Neuron (in vitro differentiated cells): ENCODE measurements around the gene ARTN.

Experiments used
- H2AFZ ChIP-seq: one replicate; pipeline ENCODE4 v1.6.1; 2013; ENCODE audit warnings: low read depth, mild to moderate bottlenecking, inconsistent platforms, low read length, moderate library complexity
- H3K27me3 ChIP-seq: one replicate; pipeline ENCODE4 v1.6.1; 2013; ENCODE audit warnings: low read length; ENCODE audit not compliant: insufficient read depth
- H3K36me3 ChIP-seq: one replicate; pipeline ENCODE4 v1.6.1; 2013; ENCODE audit warnings: low read length; ENCODE audit not compliant: insufficient read depth
- H3K4me1 ChIP-seq: one replicate; pipeline ENCODE4 v1.6.1; 2013; ENCODE audit warnings: low read length; ENCODE audit not compliant: insufficient read depth
- H3K4me3 ChIP-seq: 2 replicates; pipeline ENCODE4 v1.5.1; 2013; ENCODE audit warnings: mild to moderate bottlenecking, low read length, moderate library complexity
- H3K9me3 ChIP-seq: one replicate; pipeline ENCODE4 v1.6.1; 2013; ENCODE audit warnings: low read length

The ARTN gene

GRCh38 chr1:43946236-43947060, 12.8 kb downstream of the ARTN start, which contains the start of gene IPO13:
Gene IPO13 (plus strand): TSS chr1:43946950. CDS start chr1:43947601, 651 bp downstream.
- Histone ChIP-seq H2AFZ (peak within 1 kb of the TSS; percentile 36), H3K36me3 (peaks cover 10% of the 10 kb centered on the region), H3K27me3 (no peaks in the 10 kb centered on the region), H3K9me3 (no peaks in the 10 kb centered on the region), H3K4me3 (peak within 1 kb of the TSS; percentile 71), H3K4me1 (peaks cover 19% of the 10 kb centered on the region)

- peaks cover 10% of the 10 kb centered on the region for H3K36me3 ChIP-seq
- H3K4me1 ChIP-seq: peaks cover 19% of the 10 kb centered on the region
- H3K4me3 ChIP-seq: peak overlapping the region; percentile 71
- H2AFZ ChIP-seq: peak overlapping the region; percentile 36
- H3K27me3 ChIP-seq: no peaks in the 10 kb centered on the region
- no peaks in the 10 kb centered on the region for H3K9me3 ChIP-seq
Observed at GRCh38 chr1:43947061-43947873, 13.7 kb downstream of the ARTN start.

GRCh38 chr1:43947874-43948437, 14.4 kb downstream of the ARTN start:
- H3K9me3 ChIP-seq: no peaks in the 10 kb centered on the region
- no peak overlapping the region for H2AFZ ChIP-seq
- H3K4me3 ChIP-seq: peak overlapping the region; percentile 71
- peaks cover 10% of the 10 kb centered on the region for H3K36me3 ChIP-seq
- H3K27me3 ChIP-seq: no peaks in the 10 kb centered on the region
- peaks cover 22% of the 10 kb centered on the region for H3K4me1 ChIP-seq

GRCh38 chr1:43949678-43950077, 16.1 kb downstream of the ARTN start:
- Histone ChIP-seq H2AFZ (no peak overlapping the region), H3K4me1 (peaks cover 31% of the 10 kb centered on the region), H3K9me3 (no peaks in the 10 kb centered on the region), H3K27me3 (no peaks in the 10 kb centered on the region), H3K4me3 (no peak overlapping the region), H3K36me3 (peaks cover 10% of the 10 kb centered on the region)

DNA sequence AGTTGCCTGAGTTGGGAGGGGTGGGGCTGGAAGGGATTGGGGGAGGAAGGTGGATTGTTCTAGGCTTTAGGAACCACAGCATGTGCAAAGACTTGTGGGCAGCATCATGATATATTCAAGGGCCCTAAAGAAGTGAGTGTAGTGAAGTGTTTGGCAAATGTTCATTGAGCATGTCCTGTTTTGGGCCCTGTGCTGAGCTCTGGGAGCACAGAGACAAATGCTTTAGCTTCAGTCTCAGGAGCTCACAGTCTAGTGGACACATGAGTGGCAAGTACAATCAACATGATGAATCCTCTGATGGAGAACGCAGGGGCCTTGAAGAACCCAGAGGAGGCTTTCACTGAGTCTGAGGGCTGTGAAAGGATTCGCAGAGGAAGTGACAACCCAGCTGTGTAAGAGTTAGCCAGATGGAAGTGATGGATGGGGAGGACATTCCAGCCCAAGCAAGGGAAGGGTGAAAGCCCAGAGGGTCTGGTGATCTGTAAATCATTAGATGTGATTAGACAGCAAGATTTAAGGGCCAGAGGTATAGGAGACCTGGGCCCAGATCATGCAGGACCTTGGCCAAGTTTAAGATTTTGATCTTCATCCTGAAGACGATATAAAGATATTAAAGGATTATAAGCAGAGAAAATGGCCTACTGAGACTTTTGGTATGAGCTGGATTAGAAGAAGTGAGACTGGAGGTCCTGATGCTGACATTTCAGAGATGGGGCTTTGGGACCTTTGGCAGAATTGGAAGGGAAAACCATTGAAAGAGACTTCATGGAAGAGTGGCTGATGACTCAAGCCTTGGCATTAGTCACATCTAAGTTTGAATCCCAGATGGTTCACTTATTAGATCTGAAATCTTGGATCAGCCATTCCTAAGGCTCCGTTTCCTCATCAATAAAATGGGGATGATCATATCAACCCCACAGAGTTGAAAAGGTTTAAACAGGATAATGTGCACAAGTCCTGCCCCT, 17.7 kb downstream of the ARTN start:
- Histone ChIP-seq H3K4me3 (no peak overlapping the region), H3K9me3 (no peaks in the 10 kb centered on the region), H3K4me1 (peaks cover 27% of the 10 kb centered on the region), H2AFZ (no peak overlapping the region), H3K36me3 (peaks cover 10% of the 10 kb centered on the region), H3K27me3 (no peaks in the 10 kb centered on the region)

DNA sequence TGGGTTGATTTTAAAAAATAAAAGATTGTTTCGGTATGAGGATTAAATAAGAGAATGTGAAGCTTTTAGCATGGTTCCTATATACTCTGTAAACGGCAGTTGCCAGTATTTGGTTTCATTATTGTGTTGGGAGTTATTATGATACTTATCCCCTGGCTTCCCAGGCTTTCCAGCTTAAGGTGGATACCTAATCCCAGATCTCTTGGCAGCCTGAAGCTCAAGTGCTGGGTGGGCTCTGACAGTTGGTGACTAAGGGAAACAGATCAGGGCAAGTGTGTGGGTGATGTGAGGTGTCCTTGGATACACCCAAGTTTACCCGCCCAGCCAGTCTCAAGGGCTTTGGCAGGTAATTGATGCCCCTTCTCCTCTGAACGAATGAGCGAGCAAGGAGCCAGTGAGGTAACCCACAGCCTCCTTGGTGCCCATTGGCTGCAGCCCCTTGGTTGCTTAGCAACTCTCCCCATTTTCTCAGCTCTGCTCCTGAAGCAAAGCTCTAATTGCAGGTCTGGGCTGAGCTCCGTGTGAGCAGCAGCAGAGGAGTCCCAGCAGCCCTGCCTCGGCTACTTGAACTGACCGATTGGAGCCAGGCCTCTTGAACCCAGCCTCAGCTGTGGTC, 19.2 kb downstream of the ARTN start:
- no peaks in the 10 kb centered on the region for H3K9me3 ChIP-seq
- H3K36me3 ChIP-seq: peaks cover 25% of the 10 kb centered on the region
- no peaks in the 10 kb centered on the region for H3K27me3 ChIP-seq
- H3K4me3 ChIP-seq: no peak overlapping the region
- peaks cover 19% of the 10 kb centered on the region for H3K4me1 ChIP-seq
- no peak overlapping the region for H2AFZ ChIP-seq

DNA sequence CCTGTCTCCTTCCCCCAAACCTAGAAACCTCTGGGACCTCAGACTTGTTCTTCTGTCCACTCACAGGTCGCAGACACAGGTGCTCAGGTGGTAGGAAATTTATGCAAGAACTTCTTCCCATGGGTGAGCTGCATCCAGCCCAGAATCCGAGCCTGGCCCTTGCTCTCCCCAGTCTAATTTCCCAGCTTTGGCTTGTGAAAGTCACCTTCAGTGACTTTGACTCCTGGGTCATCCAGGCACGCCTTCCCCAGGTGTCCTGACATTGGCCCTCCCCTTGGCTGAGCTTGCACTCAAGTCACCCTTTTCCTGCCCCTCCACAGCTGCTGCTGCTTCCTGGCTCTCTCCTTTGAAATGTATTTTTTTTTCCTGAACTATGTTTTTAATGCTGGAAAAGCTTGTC, 19.8 kb downstream of the ARTN start:
- Histone ChIP-seq H3K4me1 (peaks cover 14% of the 10 kb centered on the region), H3K4me3 (no peak overlapping the region), H2AFZ (no peak overlapping the region), H3K36me3 (peaks cover 28% of the 10 kb centered on the region), H3K9me3 (no peaks in the 10 kb centered on the region), H3K27me3 (no peaks in the 10 kb centered on the region)

DNA sequence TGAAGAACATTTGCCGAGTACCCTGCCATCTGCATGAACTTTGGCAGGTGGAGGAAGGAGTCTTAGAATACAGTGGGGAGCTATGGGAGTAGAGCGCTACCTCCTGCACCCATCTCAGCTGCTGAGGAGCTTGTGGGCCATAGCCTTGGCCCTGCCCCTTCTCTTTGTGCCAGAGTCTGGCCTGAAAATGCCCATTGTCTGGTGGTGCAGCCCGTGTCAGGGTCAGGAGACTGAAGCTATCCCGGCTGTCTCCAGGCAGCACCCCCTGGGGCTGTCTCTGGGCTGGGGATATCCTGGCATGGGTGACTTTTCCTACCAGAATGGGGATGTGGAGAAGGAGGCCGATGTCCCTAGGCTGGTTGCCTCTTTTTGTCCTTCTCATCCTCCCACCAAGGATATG, 20.4 kb downstream of the ARTN start:
- Histone ChIP-seq H2AFZ (no peak overlapping the region), H3K4me1 (peaks cover 12% of the 10 kb centered on the region), H3K36me3 (peaks cover 30% of the 10 kb centered on the region), H3K9me3 (no peaks in the 10 kb centered on the region), H3K27me3 (no peaks in the 10 kb centered on the region), H3K4me3 (no peak overlapping the region)

- Histone ChIP-seq H3K4me3 (no peak overlapping the region), H3K27me3 (no peaks in the 10 kb centered on the region), H2AFZ (no peak overlapping the region), H3K4me1 (peaks cover 12% of the 10 kb centered on the region), H3K36me3 (peaks cover 35% of the 10 kb centered on the region), H3K9me3 (no peaks in the 10 kb centered on the region)
Observed at GRCh38 chr1:43956234-43956633, 22.6 kb downstream of the ARTN start.

- Histone ChIP-seq H3K36me3 (peaks cover 45% of the 10 kb centered on the region), H3K9me3 (no peaks in the 10 kb centered on the region), H3K4me1 (peaks cover 12% of the 10 kb centered on the region)
Observed at GRCh38 chr1:43957407-43958040, 23.9 kb downstream of the ARTN start.

DNA sequence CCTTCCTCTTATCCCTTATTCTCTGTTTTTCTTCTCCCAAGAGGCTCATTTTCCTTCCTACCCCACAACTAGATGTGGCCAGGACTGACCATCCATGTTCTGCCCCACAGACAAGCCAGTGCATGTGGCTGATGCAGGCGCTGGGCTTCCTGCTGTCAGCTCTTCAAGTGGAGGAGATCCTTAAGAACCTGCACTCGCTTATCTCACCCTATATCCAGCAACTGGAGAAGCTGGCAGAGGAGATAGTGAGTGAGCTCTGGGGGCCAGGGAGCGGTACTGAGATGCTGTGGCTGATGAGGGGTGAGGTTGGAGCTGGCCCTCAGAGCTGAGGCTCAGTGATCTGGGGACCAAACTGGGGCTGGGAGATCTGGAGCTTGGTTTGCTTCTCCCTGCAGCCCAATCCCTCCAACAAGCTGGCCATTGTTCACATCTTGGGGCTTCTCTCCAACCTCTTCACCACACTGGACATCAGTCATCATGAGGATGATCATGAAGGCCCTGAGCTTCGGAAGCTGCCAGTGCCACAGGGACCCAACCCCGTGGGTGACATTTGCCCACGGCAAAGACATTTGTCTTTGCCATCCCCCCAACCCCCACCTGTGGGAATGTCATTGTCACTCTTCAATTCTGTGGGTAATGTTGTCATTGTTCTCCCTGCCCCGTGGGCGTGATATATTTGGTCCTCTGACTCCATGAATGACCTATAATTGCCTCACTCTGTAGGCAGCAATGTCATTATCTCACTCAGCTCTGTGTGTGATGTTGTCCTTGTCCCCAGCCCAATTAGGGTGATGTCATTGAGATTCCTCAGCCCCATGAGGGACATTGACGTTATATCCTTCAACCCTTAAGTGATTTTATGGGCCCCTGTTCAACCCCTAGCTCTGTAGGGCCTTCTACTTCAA, 25.0 kb downstream of the ARTN start:
- peaks cover 50% of the 10 kb centered on the region for H3K36me3 ChIP-seq

More at GRCh38 chr1:43957407-43958040, 23.9 kb downstream of the ARTN start:
- H3K27me3 ChIP-seq: no peaks in the 10 kb centered on the region
- H2AFZ ChIP-seq: no peak overlapping the region
- no peak overlapping the region for H3K4me3 ChIP-seq

More for the DNA sequence above, 25.0 kb downstream of the ARTN start:
- no peak overlapping the region for H2AFZ ChIP-seq
- H3K27me3 ChIP-seq: no peaks in the 10 kb centered on the region
- H3K9me3 ChIP-seq: no peaks in the 10 kb centered on the region
- H3K4me1 ChIP-seq: peaks cover 3% of the 10 kb centered on the region
- no peak overlapping the region for H3K4me3 ChIP-seq
